HG02852 (cell line): ENCODE measurements around the gene THSD8.
A peak's percentile ranks its signal among the peaks of the same experiment; 100 is the strongest.

ENCODE experiments used
- ATAC-seq: cut with Tn5 transposase; IDR thresholded peaks from one replicate; pipeline ENCODE4 v1.9.1; 2021; ENCODE audit warnings: mild to moderate bottlenecking, moderate library complexity; ENCODE audit not compliant: unreplicated experiment

The THSD8 gene

GRCh38 chr19:12801466-12802266 lies at the start of gene THSD8, which contains the start of gene PRDX2:
THSD8 (plus strand) TSS chr19:12802069; CDS start chr19:12802072, 3 bp downstream.
PRDX2 (minus strand) TSS chr19:12801800; CDS start chr19:12801261, 539 bp downstream.
- ATAC-seq = no peak

GRCh38 chr19:12754465-12755196 lies 47.2 kb upstream of the THSD8 start:
- no peak for ATAC-seq

- ATAC-seq = no peak
Observed at GRCh38 chr19:12756150-12756883, 45.6 kb upstream of the THSD8 start.

DNA sequence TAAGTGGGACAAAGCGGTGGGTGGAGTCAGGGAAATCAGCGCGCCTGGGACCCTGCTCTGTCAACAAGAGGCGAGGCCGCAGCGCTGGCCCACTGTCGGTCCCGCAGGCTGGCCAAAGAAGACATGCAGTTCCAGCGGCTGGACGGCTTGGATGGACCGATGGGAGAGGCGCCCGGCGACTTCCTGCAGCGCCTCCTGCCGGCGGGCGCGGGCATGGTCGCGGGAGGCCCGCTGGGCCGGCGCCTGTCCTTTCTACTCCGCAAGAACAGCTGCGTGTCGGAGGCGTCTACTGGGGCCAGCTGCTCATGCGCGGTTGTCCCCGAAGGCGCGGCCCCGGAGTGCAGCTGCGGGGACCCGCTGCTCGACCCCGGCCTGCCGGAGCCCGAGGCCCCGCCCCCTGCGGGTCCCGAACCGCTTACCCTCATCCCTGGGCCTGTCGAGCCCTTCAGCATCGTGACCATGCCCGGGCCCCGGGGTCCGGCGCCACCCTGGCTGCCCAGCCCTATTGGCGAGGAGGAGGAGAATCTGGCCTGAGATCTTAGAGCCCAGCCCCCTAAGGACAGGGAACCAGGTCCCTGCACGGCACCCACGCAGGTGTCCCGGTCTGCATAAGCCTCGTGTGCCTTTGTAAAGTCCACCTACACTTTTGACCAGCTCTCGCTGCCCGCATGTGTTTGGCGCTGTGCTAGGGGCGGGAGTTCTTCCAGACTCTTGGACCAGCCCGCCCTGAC lies 44.2 kb upstream of the THSD8 start:
- ATAC-seq = no peak

DNA sequence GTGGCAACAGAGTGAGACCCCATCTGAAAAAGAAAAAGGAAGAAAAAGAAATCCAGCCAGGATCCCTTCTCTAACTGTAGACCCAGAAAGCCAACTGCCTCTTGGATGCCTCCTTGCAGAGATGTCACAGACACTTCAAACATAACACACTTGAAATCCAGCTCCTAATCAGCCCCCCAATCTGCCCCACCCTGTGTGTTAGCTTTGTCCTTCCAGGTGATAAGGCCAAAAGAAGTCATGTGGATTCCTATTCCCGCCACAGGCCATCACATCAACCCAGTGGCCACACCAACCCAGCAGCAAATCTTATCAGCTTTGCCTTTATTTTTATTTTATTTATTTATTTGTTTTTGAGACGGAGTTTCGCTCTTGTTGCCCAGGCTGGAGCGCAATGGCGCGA lies 42.2 kb upstream of the THSD8 start:
- no peak for ATAC-seq

- no peak for ATAC-seq
Observed at GRCh38 chr19:12763100-12763499, 38.8 kb upstream of the THSD8 start.

DNA sequence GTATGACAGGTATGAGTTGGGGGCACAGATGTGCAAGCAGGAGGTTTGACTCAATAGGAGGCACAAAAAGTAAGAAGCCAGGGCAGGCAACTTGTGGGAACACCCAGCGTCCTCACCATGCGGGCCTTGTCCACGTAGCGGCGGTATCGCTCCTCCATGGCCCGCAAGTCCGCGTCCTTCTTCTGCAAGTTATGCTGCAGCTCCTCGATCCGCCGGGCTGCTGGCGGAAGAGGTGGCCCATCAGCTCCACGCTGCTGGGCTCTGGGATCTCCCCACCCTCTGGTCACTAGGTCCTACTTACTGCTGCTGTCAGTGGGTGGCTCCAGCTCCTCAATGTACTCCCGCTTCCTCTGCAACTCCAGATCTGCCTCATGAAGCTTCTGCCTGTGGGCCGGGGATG lies 37.2 kb upstream of the THSD8 start:
- no peak for ATAC-seq

- no peak for ATAC-seq
Observed at GRCh38 chr19:12766051-12766521, 35.8 kb upstream of the THSD8 start.

GRCh38 chr19:12767150-12767549 lies 34.7 kb upstream of the THSD8 start:
- ATAC-seq = no peak

DNA sequence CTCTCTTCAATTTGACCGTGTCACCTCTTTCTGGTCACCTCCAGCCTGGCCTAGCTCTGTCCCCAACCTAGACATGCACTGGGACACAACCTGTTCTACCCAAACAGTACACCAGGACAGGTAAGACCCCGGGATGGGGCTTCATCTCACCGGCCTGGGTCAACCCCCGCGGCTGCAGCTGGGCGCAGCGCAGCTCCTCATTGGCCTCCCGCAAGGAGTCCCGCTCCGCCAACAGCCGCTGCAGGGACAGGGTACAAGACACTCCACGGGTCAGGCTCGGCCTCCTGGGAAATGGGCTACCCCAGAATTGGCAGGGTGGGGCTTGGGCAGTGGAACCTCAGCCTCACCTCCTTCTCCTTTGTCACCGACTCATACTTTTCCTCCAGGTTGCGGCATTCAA lies 34.2 kb upstream of the THSD8 start:
- no peak for ATAC-seq

GRCh38 chr19:12769689-12770088 lies 32.2 kb upstream of the THSD8 start:
- ATAC-seq = no peak

GRCh38 chr19:12770922-12771321 lies 30.9 kb upstream of the THSD8 start:
- ATAC-seq = no peak

DNA sequence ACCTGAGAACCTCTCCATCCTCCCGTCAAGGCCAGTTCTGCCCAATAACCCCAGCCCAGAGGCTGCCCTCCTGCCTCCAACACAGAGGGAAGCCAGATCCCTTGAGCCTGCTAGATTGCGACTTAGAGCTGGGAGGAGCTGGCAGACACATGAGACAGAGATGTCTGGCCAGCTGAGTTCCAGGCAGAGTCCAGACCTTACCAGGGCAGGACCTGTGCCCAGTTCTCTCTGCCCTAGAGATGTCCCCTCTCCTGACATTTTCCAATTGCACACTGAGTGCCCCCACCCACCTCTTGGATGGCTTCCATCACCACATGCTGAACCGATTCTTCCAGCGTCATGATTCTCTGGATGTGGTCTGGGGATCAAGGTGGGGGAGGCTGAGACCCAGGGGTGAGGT lies 29.5 kb upstream of the THSD8 start:
- no peak for ATAC-seq

DNA sequence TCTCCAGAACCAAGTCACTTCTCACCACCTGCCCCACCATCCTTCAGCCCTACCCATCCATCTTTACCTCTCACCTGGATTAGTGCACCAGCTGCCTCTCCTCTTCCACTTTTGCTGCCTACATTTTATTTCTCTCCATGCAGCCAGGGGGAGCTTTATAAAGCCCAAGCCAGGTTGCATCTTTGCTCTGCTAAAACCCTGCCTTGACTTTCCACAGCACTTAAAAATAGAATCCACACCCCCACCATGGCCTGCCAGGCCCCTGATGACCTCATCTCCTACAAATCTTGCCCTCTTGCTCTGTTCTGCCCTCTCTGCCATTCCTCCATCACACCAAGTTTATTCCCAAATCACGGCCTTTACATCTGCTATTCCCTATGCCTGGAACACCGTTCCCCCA lies 28.3 kb upstream of the THSD8 start:
- no peak for ATAC-seq

- ATAC-seq = peak; percentile 4
Observed at GRCh38 chr19:12774588-12775555, 27.0 kb upstream of the THSD8 start, which contains the start of gene HOOK2. HOOK2 (minus strand) TSS chr19:12775552; CDS start chr19:12775449, 103 bp downstream.

- ATAC-seq = no peak
Observed at GRCh38 chr19:12777217-12778016, 24.5 kb upstream of the THSD8 start.

DNA sequence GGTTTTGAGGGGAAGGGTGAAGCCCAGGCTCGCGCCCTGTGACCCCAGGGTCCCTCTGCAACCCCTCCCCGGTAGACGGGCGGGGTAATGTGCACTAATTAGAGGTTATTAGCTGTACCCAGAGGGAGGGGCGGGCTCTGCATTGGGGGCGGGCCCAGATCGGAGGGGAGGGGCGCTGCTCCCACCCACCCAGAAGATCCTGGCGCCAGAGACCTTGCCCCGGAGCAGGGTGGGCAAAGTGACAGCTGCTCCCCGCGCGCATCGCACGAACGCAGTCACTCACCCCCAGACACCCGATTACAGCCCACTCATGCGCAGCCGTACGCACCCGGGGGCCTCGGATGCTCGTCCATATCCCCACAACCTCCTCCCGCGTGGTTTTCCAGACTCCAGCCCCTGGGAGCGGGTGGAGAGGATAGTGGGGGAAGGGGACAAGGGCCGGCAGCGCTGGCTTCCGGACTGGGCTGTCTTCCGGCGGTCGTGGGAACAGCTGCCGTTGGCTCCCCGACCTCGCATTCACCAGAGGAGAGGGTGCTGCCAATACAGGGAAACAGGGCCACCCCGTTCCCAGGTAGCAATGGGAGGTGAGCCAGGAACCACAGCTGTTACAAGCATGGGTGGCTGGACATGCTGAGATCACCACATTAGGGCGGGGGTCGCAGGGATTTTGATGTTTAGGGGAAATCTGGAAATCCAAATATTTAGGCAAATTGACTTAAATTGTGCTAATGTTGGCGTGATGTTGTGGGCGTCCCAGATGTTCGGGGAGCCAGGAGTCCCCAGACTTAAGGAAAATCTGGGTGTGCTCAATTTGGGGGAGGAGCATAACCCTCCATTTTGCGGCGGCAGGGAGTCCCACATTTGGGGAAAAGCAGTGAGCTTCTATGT lies 23.6 kb upstream of the THSD8 start:
- no peak for ATAC-seq

DNA sequence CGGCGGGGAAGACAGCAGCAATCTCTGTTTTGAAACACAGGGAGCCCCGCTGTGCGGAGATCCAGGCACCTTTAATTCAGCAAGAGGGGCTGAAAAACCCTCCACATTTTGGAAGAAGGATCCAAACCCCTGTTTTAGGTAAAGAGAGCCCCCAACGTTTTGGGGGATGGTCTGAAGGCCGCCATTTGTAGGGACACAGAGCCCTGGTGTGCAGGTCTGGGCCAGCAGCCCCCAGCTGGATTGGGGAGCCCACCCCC lies 23.0 kb upstream of the THSD8 start:
- no peak for ATAC-seq
